HepG2 (cell line): ENCODE data around the gene KDM1B.

Source experiments
- CEBPB ChIP-seq: IDR thresholded peaks from 2 replicates; pipeline ENCODE4 v1.6.1; 2011; ENCODE audit warnings: low read depth, low read length, improper control_type of control experiment, borderline replicate concordance
- CTCF ChIP-seq: sonication (generic); formaldehyde crosslinking; IDR thresholded peaks from 2 replicates; pipeline ENCODE4 v1.5.0; 2020; ENCODE audit warnings: mild to moderate bottlenecking, missing genetic modification reagents, moderate library complexity
- FIP1L1 ChIP-seq: fragments of 200-400 bp; formaldehyde crosslinking; IDR thresholded peaks from 2 replicates; pipeline ENCODE4 v1.6.1; 2018; ENCODE audit warnings: low read depth, mild to moderate bottlenecking, low read length, moderate library complexity, borderline replicate concordance; ENCODE audit not compliant: insufficient read depth
- TFE3 ChIP-seq: IDR thresholded peaks from 2 replicates; pipeline ENCODE4 v1.6.1; 2016
- ZNF121 ChIP-seq: sonication (generic); formaldehyde crosslinking; IDR thresholded peaks from 2 replicates; pipeline ENCODE4 v1.5.0; 2020; ENCODE audit warnings: mild to moderate bottlenecking, missing genetic modification reagents
- ZNF747 ChIP-seq: sonication (generic); formaldehyde crosslinking; IDR thresholded peaks from 2 replicates; pipeline ENCODE4 v1.8.1; 2023; ENCODE audit warnings: missing genetic modification reagents, mild to moderate bottlenecking, borderline replicate concordance

- no peak for TF ChIP-seq ZNF747 (CRISPR knock-in tag)
- no peak for TF ChIP-seq CEBPB
- TF ChIP-seq TFE3 (CRISPR knock-in tag), result no peak
- TF ChIP-seq CTCF (CRISPR knock-in tag), result no peak
- no peak for TF ChIP-seq FIP1L1
- no peak for TF ChIP-seq ZNF121
These were observed 91.8 kb downstream of the KDM1B start for GRCh38 chr6:18247002-18247401.
